GM20431 (cell line): Measurements from ENCODE around the gene ART4.

Experiments used
- in situ Hi-C: fragments of 300-500 bp; cut with MseI, MboI; formaldehyde crosslinking; loops from one replicate; pipeline ENCODE4 v1.15.0; 2020; ENCODE audit warnings: low sequenced_read_pairs; ENCODE audit not compliant: unreplicated experiment

ART4 gene, protein sequence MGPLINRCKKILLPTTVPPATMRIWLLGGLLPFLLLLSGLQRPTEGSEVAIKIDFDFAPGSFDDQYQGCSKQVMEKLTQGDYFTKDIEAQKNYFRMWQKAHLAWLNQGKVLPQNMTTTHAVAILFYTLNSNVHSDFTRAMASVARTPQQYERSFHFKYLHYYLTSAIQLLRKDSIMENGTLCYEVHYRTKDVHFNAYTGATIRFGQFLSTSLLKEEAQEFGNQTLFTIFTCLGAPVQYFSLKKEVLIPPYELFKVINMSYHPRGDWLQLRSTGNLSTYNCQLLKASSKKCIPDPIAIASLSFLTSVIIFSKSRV

DNA sequence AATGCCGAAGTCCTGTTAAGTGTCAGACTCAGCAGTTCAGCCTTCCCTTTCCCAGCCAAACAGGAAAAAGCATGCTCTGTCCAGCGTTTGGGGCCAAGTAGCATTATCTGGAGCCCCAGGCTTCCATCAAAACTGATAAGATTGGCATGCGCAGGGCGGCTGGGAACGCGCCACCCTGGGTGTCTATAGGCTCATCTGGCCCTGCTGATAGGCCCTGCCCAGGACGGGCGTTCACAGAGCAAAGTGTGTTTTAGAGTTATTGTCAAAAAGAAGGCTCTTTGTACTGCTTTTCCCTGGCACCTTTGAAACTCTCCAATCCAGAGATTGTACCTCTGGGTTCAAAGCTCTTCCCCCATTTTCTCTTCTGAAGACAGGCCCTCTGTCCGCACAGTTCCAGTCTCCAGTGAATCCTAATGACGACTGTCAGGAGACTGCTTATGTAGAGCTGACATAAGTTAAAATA is at the start of gene ART4:
TSS of gene ART4 (minus strand) at position 102 of the 463 bp plus-strand sequence. CDS start 413 bp downstream, outside the sequence.
- in situ Hi-C loops: no loop called here

DNA sequence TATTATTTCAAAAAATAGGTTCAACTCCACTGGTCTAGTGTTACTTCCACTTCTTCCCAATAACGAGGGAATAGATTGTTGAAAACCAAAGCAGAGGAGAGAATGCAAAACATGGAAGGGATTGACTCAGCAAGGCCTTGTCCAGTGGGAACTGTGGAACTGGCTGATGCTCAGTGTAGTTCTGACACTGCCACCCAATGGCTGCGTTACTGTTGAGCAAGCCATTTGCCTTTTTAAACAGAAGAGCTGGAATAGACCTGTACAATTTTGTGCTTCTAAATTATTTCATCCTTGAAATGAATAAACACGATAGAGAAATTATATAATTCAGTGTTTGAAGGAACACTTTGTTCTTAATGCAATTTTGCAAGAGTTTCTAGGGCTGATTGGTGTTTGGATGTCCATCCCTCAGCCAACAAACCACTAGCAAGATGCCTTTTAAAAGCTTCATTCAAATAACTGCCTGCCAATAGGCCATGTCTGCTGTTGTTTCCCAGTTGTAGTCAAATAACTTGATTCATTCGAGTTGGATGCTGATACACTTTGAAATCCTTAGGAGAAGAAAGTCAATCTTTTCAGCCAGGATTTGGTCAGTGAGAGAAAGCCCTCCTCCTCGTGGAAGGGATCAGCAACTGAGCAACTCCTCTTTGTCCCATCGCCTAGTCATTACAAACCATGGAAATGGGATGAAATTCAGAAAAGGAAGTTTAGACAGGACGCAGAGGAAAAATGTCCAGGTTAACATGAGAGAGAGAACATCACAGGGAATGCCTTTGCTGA is 49.6 kb upstream of the ART4 start:
- in situ Hi-C loops: no loop called here

DNA sequence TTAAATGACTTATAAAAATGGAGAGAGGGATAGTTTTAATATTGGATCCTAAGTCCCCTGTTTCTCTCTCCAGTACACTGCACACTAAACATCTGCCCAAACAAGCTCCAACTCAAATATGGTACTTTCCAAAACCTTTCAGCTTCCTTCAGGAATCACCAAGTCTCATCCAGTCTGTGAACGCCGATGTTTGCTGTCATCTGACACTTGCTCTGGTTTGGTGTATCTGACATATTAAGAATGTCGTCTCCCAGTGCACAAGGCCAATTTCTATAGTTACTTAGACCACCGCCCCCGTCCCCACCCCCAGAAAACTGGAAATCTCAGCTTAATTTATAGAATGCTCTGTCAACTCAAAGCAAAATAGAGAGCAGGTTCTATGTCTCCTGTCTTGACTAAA is 47.4 kb upstream of the ART4 start:
- in situ Hi-C loops: no loop called here

DNA sequence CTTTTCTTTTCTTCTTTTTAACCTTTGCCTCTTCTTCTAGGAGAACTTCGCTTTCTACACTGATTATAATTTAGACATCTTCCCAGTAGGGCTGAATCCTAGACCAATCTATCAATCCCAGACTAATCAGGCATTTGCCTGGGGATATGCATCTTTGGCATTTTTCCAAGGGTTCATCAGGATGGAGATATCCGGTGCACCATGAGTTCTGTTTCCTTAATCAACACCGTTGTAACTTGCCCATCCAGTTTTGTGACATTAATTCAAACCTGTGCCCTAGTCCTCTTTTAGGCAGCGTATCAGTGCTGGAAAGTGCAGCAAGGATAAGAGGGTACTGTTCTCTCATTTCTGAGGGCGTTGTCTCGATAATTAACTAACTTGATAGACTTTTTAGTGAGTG is 42.9 kb upstream of the ART4 start:
- in situ Hi-C loops: no loop called here

DNA sequence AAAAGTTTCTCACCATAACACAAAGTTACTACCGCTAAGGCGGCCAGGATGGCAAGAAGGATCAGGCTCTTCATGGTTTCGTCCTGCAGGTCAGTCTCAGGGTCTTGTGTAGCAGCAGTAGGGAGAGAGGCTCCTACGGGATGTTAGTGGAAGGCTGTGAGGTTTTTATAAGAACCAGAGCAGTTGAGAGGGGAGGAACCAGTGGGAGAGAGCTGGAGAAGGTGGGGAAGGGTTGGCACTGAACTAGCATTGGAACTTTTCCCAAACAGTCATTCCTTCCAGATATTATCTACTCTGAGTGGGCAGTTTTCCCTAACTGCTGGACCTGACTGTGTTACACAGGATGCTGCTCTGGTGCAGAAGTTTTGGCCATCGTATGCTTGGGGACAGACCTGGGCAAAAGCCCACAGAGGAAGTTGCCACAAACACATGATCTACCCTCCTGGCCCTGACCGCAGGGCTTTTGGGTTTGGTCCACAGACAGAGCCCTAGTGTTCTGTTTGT is 42.4 kb upstream of the ART4 start, which contains the start of gene MGP:
TSS of gene MGP (minus strand) at position 137 of the 504 bp plus-strand sequence. CDS start at position 74, 63 bp downstream.
- in situ Hi-C loops: no loop called here

DNA sequence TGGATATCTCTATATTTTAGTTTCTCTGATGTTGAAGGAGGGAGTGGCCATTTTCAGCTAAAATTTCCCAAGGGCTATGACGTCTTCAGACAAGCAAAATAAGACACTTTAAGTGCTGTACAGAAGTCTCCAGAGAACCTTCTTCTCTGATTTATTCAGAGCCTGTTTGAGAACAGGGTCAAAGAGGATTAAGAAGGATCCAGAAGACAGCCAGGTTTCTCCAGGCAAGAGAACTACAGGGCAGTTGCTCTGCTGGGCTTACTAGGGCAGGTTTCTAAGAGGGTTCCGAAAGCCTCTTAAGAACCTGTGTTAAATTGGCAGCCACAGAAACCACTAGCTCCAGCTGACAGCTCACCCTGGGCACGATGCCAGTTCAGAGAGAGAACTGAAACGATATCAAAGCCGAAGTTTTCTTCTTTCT is 41.1 kb upstream of the ART4 start:
- in situ Hi-C loops: no loop called here

DNA sequence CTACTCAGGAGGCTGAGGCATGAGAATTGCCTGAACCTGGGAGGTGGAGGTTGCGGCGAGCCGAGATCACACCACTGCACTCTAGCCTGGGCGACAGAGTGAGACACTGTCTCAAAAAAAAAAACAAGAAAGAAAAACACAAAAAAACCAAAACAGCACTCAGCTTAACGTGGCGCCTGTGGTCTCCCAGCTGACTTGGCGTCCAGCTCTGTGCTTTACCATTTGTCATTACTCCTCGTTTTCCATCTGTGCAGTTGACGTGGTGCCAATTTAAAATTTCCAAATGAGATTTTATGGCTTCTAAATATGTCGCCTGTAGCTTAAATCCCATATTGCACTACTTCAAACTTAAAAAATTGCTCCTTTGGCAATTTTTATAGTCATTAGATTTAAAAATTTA is 40.4 kb upstream of the ART4 start:
- in situ Hi-C loops: no loop called here

DNA sequence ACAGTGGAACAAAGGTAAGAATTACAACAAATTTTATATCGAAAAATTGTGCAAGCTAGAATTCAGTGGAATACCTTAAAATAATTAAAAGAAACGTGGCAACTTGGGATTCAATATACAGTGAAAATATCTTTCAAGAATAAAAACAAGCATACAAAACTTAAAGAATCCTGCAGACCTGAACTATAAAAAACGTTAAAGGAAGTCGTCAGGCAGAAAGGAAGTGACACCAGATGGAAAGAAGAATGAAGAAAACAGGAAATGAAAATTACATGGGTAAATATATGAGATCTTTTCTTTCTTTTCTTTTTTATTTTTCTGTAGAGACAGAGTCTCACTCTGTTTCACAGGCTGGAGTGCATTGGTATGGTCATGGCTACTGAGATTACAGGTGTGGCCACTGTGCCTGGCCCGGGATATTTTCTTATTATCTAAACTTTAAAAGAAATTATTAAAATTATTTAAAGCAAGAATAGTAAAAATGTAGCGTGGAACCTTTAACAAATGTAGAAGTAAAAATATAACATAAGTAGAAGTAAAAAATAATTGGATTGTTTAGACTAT is 37.6 kb upstream of the ART4 start:
- in situ Hi-C loops: no loop called here

DNA sequence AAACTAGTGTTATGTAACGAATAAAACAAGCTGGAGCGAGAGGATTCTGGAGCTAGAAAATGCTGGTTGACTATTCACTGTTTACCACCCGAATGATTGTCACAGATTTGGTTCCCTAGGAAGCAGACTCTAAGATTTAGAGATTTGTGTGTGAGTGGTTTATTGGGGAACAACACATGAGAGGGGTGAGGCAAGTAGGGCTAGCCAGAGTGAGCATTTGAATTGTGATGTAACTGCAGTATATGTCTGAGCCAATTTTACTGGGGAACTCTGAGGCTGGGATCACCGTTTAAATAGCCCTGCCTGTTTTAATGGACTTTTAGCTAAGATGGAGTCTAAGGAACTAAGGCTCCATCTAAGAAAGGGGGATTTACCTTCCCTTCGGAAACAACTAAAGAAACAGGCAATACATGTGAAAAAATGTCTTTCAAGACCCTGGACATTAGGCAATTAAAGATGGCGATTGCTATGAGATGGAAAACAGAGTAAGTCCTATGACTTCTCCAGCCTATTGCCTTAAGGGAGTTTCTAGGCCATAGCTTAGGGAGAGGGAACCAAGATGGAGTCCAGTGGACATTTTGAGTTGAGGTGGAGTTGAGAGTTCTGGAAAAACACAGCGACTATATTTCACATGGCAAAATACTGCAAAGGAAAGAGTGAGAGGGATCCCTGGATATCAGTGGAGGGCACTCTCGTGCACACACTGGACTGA is 36.1 kb upstream of the ART4 start:
- in situ Hi-C loops: no loop called here

DNA sequence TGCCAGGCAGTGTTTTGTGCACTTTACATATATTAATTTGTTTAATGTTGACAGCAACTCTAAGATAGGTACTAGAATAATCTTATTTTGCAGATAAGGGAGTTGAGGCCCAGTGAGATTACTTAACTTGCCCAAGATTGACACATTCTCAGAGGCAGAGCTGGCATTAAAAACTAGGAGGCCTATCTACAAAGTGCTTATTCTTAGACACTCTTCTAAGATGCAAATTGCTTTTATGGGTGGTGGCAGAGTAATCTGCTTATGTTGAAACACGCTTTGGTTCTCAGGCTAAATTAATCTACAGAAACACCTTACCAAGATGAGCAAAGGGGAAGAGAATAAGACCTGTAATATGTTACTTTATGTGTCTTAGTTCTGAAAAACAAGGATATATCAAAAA is 35.2 kb upstream of the ART4 start:
- in situ Hi-C loops: no loop called here

DNA sequence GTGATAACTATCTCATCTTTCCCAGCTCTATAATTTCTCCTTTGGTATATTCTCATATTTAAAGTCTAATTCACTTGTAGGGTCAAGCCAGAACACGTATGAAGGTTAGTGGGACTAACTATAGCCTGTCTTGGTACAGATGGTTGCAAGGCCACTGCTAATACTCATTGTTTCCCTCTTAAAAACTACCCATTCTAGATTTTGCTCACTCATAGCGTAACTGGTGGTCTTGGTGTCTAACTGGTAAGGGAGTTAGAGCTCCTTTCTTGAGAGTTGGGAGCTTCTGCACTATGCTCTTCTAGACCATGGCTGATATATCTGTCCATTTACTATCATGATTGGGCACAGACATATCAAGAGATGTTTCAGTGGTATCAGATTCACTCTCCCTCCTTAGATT is 33.5 kb upstream of the ART4 start:
- in situ Hi-C loops: no loop called here

DNA sequence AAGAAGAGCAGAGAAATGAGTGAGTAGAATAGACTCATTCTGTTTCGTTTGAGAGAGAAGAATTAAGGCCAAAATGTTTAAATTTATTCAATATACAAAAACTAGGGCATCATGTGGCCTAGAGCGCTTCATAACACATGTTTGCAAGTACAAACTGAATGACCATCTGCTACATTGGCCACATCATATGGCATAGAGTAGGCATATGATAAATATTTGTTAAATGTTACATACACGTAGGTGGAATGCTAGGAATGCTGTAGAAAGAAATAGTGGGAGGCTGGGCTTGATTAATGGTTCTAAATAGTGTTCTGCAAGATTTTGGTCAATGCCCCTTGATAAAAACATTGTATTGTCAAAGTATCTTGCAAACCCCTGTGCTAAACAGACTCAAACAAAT is 31.6 kb upstream of the ART4 start:
- in situ Hi-C loops: no loop called here

DNA sequence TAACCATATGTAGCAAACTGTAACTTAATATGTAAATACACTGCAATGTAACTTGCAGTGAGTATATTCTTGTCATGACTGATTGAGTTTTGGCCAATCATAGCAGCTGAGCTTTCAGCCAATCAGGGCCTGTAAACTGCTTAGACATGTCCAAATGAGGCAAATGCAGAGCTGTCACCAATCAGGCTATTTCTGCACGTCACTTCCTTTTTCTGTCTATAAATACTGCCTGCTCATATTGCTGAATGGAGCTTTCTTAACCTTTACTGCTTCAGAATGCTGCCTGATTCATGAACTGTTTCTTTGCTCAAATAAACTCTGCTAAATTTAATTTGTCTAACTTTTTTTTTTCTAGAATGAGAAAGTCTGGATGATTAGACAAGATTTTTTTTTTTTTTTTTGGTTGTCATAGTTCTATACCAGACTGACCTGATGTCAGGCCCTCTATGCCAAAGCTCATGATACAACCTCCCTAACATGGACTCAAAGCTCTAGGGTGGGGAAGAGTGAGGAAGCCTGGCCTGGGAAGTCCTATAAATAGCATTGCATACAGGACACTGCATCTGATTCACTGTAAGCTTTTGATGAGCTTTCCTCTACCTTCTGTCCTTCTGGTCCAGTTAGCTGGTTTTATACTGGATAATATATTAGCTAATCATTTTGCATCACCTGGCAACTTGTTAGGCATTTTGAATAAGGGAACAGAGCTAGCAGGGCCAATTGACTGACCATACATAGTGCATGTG is 30.3 kb upstream of the ART4 start:
- in situ Hi-C loops: no loop called here

DNA sequence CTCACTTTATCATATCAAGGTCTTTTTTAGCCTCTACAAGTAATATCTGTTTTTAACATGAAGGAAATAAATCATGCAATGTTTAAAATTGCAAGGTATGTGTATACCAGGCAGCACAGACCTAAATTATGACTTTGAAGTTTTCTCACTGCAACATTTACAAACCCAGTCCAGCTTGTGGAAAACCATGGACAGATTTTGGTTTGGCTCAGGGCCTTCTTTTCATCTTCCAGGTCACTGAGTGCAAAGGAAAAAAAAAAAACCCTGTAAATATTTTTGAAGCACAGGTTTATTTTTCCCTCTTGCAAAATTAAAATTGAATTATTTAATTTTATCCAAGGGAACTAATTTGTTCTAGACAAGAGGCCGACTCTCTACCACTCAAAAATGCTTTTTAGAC is 28.6 kb upstream of the ART4 start:
- in situ Hi-C loops: no loop called here

DNA sequence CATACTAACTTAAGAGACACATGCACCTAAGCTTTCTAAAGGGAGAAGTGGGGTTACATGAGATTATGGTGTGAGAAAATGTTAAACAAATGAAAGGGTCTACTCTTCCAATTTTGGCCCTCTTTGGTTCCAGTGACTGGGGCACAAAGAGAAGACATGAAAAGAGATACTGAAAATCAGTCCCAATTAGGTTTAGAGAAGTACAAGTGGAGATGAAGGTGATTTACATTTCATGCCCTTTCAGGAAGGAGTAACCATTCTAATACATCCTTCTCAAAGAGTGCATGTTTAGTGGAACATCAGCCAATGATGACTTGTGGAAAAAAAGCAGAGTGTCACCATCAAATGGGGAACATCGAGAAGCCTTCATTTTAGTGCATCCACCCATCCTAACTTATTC is 27.9 kb upstream of the ART4 start:
- in situ Hi-C loops: no loop called here

DNA sequence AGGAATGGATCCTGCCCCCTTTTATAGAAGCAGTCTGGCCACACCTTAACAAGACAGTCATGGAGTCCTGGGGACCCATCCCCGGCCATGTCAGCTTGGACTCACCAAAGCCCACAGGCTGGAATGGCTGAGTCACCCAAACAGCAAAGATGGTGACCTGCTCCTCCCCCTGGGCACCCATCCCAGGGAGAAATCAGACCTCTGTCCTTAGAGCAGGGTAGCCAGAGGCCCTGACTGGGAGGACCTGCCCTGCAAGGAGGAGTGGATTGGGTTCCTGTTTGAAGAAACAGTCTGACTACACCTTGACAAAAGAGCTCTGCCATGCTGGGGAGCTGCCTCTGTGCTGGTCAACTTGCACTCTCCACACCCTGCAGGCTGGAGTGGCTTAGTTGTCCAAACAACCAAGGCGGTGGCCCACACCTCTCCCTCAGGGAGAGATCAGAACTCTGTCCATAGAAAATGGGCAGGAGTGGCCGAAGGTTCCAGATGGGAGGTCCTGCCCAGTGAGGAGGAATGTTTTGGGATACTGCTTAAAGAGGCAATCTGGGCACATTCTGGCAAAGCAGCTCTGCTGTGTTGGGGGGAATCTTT is 25.7 kb upstream of the ART4 start:
- in situ Hi-C loops: no loop called here

DNA sequence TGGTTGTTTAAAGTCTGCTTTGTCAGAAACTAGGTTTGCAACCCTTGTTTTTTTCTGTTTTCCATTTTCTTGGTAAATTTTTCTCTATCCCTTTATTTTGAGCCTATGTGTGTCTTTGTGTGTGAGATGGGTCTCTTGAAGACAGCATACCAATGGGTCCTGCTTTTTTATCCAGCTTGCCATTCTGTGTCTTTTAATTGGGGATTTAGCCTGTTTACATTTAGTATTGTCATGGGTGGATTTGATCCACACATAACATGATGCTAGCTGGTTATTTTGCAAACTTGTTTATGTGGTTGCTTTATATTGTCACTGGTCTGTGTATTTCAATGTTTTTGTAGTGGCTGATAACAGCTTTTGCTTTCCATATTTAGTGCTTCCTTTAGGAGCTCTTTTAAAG is 17.2 kb upstream of the ART4 start:
- in situ Hi-C loops: no loop called here

DNA sequence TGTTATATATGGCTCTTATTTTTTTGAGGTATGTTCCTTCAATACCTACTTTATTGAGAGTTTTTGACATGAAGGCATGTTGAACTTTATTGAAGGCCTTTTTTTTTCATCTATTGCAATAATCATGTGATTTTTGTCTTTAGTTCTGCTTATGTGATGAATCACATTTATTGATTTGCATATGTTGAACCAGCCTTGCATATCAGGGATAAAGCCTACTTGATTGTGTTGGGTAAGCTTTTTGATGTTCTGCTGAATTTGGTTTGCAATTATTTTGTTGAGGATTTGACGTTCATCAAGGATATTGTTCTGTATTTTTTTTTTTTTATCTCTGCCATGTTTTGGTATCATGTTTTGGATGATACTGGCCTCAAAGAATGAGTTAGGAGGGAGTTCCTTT is 15.2 kb upstream of the ART4 start:
- in situ Hi-C loops: loop anchor here (10.0 kb wide), 1 partner anchor 136 kb away; no protein-coding TSS in a partner anchor

DNA sequence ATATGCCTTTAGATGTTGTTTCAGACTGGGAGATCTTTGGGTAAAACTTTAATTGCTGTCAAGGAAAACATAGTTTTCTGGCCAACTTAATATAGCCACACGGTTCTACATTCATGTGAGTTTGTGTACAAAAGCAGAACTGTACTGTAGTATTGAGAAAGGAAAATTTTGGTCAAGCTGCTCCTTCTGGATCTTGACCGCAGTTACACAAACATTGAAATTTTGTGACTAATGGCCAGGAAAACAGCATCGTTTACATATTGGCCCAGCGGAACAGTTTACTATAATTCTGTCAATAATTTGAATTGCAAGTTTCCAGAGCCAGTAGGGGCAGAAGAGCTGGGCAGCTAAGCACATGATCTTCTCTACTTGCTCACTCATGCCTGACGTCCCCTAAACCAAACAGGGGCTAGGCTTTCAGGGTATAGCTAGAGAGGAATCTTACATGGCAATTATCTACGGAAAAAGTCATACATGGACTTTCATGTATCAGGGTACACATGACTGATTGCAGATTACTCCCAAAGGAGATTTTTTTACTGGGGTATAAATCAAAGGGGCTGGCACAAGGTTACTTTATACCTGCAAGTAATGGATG is 11.4 kb upstream of the ART4 start:
- in situ Hi-C loops: loop anchor here (10.0 kb wide), 1 partner anchor 140 kb away; no protein-coding TSS in a partner anchor
